ENCODE data around the gene NCK2.

Gene NCK2

GRCh38 chr2:105796131-105796638, 51.5 kb downstream of the NCK2 start:
- H3K4me1 ChIP-seq (ENCODE audit: insufficient read depth, poor library complexity, severe bottlenecking), result peaks cover 36% of the 10 kb centered on the region
- no peak for TF ChIP-seq CTCF (IDR thresholded peaks at IDR 0.05; ENCODE audit: poor library complexity, severe bottlenecking)
- no peak overlapping the region for H3K4me3 ChIP-seq (ENCODE audit: severe bottlenecking)
- H3K27me3 ChIP-seq (ENCODE audit: insufficient read depth, poor library complexity, severe bottlenecking), result no peaks in the 10 kb centered on the region
- peak; percentile 24; the same call in 1 of the 3 replicates for ATAC-seq (ENCODE audit: low read depth)
- no peak for DNase-seq (ENCODE audit: low spot score)
- peak overlapping the region; percentile 53 for H3K27ac ChIP-seq (ENCODE audit: poor library complexity, severe bottlenecking)
- no peaks in the 10 kb centered on the region for H3K9me3 ChIP-seq (ENCODE audit: severe bottlenecking)
- H3K36me3 ChIP-seq (ENCODE audit: low read depth), result peaks cover 3% of the 10 kb centered on the region; the same call in 1 of the 2 replicates

GRCh38 chr2:105796791-105797190, 52.1 kb downstream of the NCK2 start:
- no peak for TF ChIP-seq CTCF (IDR thresholded peaks at IDR 0.05; ENCODE audit: poor library complexity, severe bottlenecking)
- DNase-seq (ENCODE audit: low spot score) (no peak), ATAC-seq (ENCODE audit: low read depth) (peak; percentile 59)
- Histone ChIP-seq H3K27ac (ENCODE audit: poor library complexity, severe bottlenecking) (peak overlapping the region; percentile 53), H3K36me3 (ENCODE audit: low read depth) (no peaks in the 10 kb centered on the region; the same call in 1 of the 2 replicates), H3K4me1 (ENCODE audit: insufficient read depth, poor library complexity, severe bottlenecking) (peaks cover 34% of the 10 kb centered on the region), H3K4me3 (ENCODE audit: severe bottlenecking) (no peak overlapping the region), H3K27me3 (ENCODE audit: insufficient read depth, poor library complexity, severe bottlenecking) (no peaks in the 10 kb centered on the region), H3K9me3 (ENCODE audit: severe bottlenecking) (no peaks in the 10 kb centered on the region)

GRCh38 chr2:105797298-105797819, 52.6 kb downstream of the NCK2 start:
- Histone ChIP-seq H3K27me3 (ENCODE audit: insufficient read depth, poor library complexity, severe bottlenecking) (no peaks in the 10 kb centered on the region), H3K4me3 (ENCODE audit: severe bottlenecking) (no peak overlapping the region), H3K36me3 (ENCODE audit: low read depth) (no peaks in the 10 kb centered on the region; the same call in 1 of the 2 replicates), H3K27ac (ENCODE audit: poor library complexity, severe bottlenecking) (peak overlapping the region; percentile 53), H3K4me1 (ENCODE audit: insufficient read depth, poor library complexity, severe bottlenecking) (peaks cover 34% of the 10 kb centered on the region), H3K9me3 (ENCODE audit: severe bottlenecking) (no peaks in the 10 kb centered on the region)
- peak; percentile 56 for ATAC-seq (ENCODE audit: low read depth)
- TF ChIP-seq CTCF (IDR thresholded peaks at IDR 0.05; ENCODE audit: poor library complexity, severe bottlenecking), result no peak
- no peak for DNase-seq (ENCODE audit: low spot score)

GRCh38 chr2:105798595-105798994, 53.9 kb downstream of the NCK2 start:
- Histone ChIP-seq H3K4me3 (ENCODE audit: severe bottlenecking) (no peak overlapping the region), H3K27me3 (ENCODE audit: insufficient read depth, poor library complexity, severe bottlenecking) (no peaks in the 10 kb centered on the region), H3K36me3 (ENCODE audit: low read depth) (no peaks in the 10 kb centered on the region; the same call in 1 of the 2 replicates), H3K4me1 (ENCODE audit: insufficient read depth, poor library complexity, severe bottlenecking) (peaks cover 34% of the 10 kb centered on the region), H3K9me3 (ENCODE audit: severe bottlenecking) (no peaks in the 10 kb centered on the region), H3K27ac (ENCODE audit: poor library complexity, severe bottlenecking) (no peak overlapping the region)
- no peak for TF ChIP-seq CTCF (IDR thresholded peaks at IDR 0.05; ENCODE audit: poor library complexity, severe bottlenecking)
- ATAC-seq (ENCODE audit: low read depth) (no peak), DNase-seq (ENCODE audit: low spot score) (no peak)

- no peak for ATAC-seq (ENCODE audit: low read depth)
- Histone ChIP-seq H3K9me3 (ENCODE audit: severe bottlenecking) (no peaks in the 10 kb centered on the region), H3K4me3 (ENCODE audit: severe bottlenecking) (no peak overlapping the region), H3K27me3 (ENCODE audit: insufficient read depth, poor library complexity, severe bottlenecking) (no peaks in the 10 kb centered on the region), H3K36me3 (ENCODE audit: low read depth) (no peaks in the 10 kb centered on the region; the same call in 1 of the 2 replicates), H3K4me1 (ENCODE audit: insufficient read depth, poor library complexity, severe bottlenecking) (peaks cover 28% of the 10 kb centered on the region), H3K27ac (ENCODE audit: poor library complexity, severe bottlenecking) (no peak overlapping the region)
- no peak for DNase-seq (ENCODE audit: low spot score)
- no peak for TF ChIP-seq CTCF (IDR thresholded peaks at IDR 0.05; ENCODE audit: poor library complexity, severe bottlenecking)
Measured at GRCh38 chr2:105800036-105800713, 55.5 kb downstream of the NCK2 start.
